T1000 (cell line): ENCODE results near the gene BCS1L.
A peak's percentile ranks its signal among the peaks of the same experiment; 100 is the strongest.

Source experiments
- DNase-seq: peaks from one replicate; lab custom pipeline; 2025; ENCODE audit warnings: mixed read lengths; lab: John Stamatoyannopoulos, UW

Gene BCS1L

GRCh38 chr2:218659258-218659987 lies at the start of gene BCS1L, which contains the start of gene ZNF142:
TSS of gene BCS1L (plus strand) at chr2:218659683. CDS start at chr2:218660988, 1,305 bp downstream.
TSS of gene ZNF142 (minus strand) at chr2:218659623. CDS start at chr2:218656429, 3,194 bp downstream.
- DNase-seq: peak; percentile 78

DNA sequence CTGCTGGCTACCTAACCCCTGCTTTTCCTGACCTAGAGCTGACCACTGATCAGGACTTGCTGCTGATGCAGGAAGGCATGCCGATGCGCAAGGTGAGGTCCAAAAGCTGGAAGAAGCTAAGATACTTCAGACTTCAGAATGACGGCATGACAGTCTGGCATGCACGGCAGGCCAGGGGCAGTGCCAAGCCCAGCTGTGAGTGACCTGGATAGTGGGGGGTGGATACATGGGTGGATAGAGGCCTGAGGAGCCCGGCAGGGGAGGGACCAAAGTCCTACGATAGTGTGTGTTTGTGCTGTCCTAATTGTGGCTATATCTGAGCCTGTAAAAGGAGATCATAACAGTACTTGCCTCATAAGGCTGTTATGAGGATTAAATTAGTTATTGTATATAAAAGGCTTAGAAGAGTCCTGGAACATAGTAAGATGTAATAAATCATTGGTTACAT lies 43.6 kb upstream of the BCS1L start:
- DNase-seq: no peak

- no peak for DNase-seq
Measured at GRCh38 chr2:218618102-218618860, 41.2 kb upstream of the BCS1L start.

DNA sequence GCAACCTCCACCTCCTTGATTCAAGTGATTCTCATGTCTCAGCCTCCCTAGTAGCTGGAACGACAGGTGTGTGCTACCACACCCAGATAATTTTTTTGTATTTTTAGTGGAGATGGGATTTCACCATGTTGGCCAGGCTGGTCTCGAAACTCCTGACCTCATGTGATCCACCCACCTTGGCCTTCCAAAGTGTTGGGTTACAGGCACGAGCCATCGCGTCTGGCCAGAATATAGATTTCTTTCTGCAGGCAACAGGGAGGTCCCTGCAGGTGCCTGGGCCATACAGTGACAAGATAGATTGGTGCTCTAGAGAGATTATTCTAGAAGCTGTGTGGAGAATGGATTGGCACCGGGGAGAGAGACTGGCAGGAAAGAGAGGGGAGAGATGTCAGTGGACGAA lies 38.5 kb upstream of the BCS1L start:
- no peak for DNase-seq

GRCh38 chr2:218622606-218623365 lies 36.7 kb upstream of the BCS1L start:
- DNase-seq: no peak

GRCh38 chr2:218623366-218623705 lies 36.1 kb upstream of the BCS1L start:
- DNase-seq: no peak

DNA sequence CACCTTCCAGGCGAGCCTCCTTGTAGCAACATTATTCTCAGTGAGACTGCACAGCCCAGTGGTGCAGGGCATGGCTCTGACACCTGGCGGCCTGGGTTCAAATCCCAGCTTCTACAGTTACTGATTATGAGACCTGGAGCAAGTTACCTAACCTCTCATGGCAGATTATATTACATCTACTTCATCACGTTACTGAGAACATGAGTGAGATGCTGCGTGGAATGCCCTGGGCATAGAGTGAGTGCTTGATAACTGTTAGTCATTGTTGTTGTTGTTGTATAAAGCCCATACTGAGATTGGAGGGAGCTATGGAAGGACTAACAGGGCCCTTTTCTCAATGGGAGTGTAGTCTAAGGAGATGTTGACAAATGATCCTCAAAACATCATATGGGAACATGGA lies 33.1 kb upstream of the BCS1L start:
- DNase-seq: no peak

- DNase-seq: no peak
Measured at GRCh38 chr2:218627939-218628338, 31.5 kb upstream of the BCS1L start.

DNA sequence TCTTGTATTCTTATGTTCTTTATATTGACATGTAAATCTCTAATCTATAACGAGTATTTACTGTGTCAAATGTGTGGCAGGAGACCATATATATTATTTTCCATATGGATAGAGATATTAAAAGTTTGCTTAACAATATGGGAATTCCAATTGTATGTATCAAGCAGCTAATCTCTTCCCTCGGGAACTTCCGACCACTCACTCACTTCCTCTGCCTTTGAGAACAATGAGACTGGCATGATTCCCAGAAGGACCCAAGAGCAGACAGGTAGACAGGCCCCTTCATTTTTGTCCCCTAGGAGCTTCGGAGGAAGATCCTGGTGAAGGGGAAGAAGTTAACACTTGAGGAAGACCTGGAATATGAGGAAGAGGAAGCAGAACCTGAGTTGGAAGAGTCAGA lies 27.6 kb upstream of the BCS1L start:
- DNase-seq: no peak

- no peak for DNase-seq
Measured at GRCh38 chr2:218635719-218636118, 23.8 kb upstream of the BCS1L start.

DNA sequence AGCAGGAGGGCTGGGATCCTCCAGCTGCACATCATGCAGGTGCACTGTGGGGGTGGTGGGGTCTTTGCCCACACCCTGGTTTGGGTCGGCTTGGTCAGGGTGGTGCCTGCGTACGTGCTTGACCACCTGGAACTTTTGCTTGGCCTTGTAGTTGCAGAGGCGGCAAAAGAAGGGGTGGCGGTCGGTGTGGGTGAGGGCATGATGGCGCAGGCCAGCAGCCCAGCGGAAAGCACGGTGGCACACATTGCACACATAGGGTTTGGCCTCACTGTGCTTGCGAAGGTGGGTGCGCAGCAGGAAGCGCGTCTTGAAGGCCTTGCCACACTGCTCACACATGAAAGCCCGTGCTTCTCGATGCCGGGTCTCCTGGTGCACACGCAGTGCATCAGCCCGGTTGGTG lies 21.1 kb upstream of the BCS1L start:
- no peak for DNase-seq

GRCh38 chr2:218642121-218642656 lies 17.3 kb upstream of the BCS1L start:
- DNase-seq: no peak

- DNase-seq: no peak
Measured at GRCh38 chr2:218642786-218643185, 16.7 kb upstream of the BCS1L start.

DNA sequence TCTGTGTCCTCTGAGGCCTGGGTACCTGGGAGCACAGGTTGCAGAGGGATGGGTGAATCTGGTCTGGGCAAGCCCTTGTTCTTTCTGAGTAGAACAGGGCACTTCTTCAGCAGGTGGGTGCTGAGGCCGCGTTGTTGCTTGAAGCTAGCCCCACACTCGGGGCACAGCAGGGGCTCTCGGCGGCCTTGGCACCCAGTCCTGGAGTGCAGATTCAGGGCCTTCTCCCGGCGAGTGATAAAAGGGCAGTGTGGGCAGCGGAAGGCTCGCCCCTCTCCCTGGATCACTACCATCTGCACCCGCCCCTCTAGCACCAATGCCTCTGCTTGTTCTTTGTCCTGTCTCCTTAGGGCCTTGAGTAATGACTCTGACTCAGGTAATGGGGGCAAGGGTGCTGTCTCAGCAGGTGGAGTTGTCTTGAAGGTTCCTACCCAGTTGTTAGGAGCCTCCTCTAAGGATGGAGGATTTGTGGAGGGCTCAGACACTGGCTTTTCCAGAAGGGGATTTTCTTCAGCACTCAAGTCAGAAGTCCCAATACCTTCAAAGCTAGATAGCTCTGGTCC lies 15.7 kb upstream of the BCS1L start:
- DNase-seq: no peak

DNA sequence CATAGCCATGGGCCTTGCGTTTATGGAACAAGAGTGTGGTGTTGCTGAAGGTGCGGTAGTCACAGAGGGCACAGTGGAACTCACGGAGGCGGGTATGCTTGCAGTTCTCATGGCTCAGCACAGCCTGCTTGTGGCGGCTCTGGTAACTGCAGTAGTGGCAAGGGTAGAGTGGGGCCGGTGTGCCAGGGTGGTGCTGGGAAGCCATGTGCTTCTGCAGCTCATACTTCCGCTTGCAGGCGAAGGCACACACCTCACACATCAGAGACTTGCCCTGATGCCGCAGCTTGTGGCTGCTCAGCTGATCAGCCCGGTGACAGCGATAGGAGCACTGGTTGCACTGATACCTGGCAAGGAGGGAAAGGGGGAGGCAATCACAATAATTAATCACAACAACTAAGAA lies 14.8 kb upstream of the BCS1L start:
- no peak for DNase-seq

DNA sequence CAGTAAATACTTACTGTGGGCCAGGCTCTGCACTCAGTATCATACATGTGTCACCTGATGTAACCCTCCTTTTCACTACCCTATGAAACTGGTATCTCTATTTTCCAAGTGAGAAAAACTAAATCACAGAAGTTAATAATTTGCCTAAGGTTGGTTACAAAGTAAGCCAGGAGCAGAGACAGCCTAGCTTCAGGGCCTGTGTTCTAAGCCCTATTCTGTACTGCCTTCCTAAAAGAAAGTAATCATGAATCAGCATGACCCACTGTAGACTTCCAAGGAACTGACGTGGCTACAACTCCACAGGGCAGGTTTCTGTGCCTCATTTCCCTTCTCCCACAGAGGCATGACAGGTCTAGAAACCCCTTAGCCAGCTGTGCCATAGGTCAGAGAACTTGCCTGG lies 14.4 kb upstream of the BCS1L start:
- DNase-seq: no peak

- DNase-seq: peak; percentile 35
Measured at GRCh38 chr2:218648088-218648786, 11.2 kb upstream of the BCS1L start.

- no peak for DNase-seq
Measured at GRCh38 chr2:218648787-218649100, 10.7 kb upstream of the BCS1L start.

DNA sequence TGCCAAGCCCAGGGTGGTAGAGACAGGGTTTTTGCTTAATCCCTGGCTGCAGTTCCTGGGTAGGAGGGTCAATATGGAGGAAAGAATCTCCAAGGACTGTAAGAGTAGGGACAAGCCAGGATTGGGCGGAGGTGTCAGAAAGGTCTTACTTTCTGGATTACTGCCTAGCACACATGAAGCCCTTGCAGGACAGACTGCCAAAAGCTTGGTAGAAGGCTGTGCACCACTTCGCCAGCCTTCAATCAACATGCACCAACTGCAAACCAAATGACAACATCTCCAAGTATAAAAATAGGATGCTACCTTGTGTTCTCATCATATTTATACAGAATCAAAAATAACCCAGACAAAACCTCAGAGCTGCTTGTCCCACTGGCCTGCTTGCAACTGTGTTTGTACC lies 3.7 kb upstream of the BCS1L start:
- DNase-seq: no peak

- no peak for DNase-seq
Measured at GRCh38 chr2:218658671-218659257, 719 bp upstream of the BCS1L start.

- DNase-seq: no peak
Measured at GRCh38 chr2:218659988-218660358, 490 bp downstream of the BCS1L start.
